Body of pancreas (tissue), 4 donors: ENCODE measurements around the gene NBAS. TPM values are rescaled to one million over a fixed set of nuclear protein-coding genes. Genes with fewer than 3 reads are reported as not detected.

Experiments used
- ATAC-seq: fragments of 150-250 bp; one replicate; pipeline ENCODE4 v1.9.1; 2016
- DNase-seq, 4 donors: peaks; one replicate each; pipeline ENCODE4 v3.0.0-alpha.2; 2019
- H3K27ac ChIP-seq, 4 donors: fragments of 200-600 bp; sonication (generic); 1 replicate in 3 of 4; 2 replicates in 1 of 4; pipeline versions ENCODE4 v1.5.1 to v1.6.1; 2016 to 2019; ENCODE audit warnings: mild to moderate bottlenecking in 1 of 4, mixed read lengths in 1 of 4, moderate library complexity in 1 of 4
- H3K27me3 ChIP-seq, 2 donors: fragments of 200-600 bp; sonication (generic); one replicate each; pipeline ENCODE4 v1.6.0; 2016; ENCODE audit warnings: mild to moderate bottlenecking in 1 of 2
- H3K36me3 ChIP-seq, 2 donors: fragments of 200-600 bp; sonication (generic); replicated peaks in 1 of 2; 2 replicates each; pipeline ENCODE4 v1.5.1; 2016; ENCODE audit warnings: low read depth in 2 of 2; ENCODE audit not compliant: insufficient read depth in 1 of 2
- H3K4me1 ChIP-seq: fragments of 200-600 bp; sonication (generic); one replicate; pipeline ENCODE4 v1.6.0; 2016
- H3K4me3 ChIP-seq, 2 donors: fragments of 200-600 bp; sonication (generic); 1 replicate in 1 of 2; 2 replicates in 1 of 2; pipeline ENCODE4 v1.5.1; 2016 to 2019
- H3K9me3 ChIP-seq, 3 donors: fragments of 200-600 bp; sonication (generic); 1 replicate in 2 of 3; 2 replicates in 1 of 3; pipeline ENCODE4 v1.5.1; 2016
- POLR2A ChIP-seq, 3 donors: fragments of 450-650 bp; IDR thresholded peaks; one replicate each; pipeline ENCODE4 v1.6.1; 2016; ENCODE audit warnings: antibody characterized with exemption in 3 of 3, mild to moderate bottlenecking in 2 of 3
- WGBS, 2 donors: methylation state at CpG; one replicate each; pipeline ENCODE4 v1.1.5; 2017; 5-methylcytosine and 5-hydroxymethylcytosine counted together
- intact Hi-C: fragments of 100-400 bp; cut with DNase I; formaldehyde crosslinking; loops from one replicate; pipeline ENCODE4 v1.15.1; 2023
- total RNA-seq, 2 donors: library from RNA; depleted of rRNA; stranded (reverse); fragments of >200 nt; gene quantifications; one replicate each; pipeline ENCODE4 v1.1.0, GENCODE V29; 2016
- TF ChIP-seq, protein P1 (sequence below), 7 experiments: fragments of 450-650 bp in 4 of 7; fragments of 200-600 bp in 3 of 7; sonication (generic) in 3 of 7; IDR thresholded peaks; one replicate each; pipeline ENCODE4 v1.5.1; 2016 to 2019; ENCODE audit warnings: antibody characterized with exemption in 7 of 7

The NBAS gene
- total RNA-seq, 2 donors from 2014 or later, result 34.0 to 35.9 TPM

DNA sequence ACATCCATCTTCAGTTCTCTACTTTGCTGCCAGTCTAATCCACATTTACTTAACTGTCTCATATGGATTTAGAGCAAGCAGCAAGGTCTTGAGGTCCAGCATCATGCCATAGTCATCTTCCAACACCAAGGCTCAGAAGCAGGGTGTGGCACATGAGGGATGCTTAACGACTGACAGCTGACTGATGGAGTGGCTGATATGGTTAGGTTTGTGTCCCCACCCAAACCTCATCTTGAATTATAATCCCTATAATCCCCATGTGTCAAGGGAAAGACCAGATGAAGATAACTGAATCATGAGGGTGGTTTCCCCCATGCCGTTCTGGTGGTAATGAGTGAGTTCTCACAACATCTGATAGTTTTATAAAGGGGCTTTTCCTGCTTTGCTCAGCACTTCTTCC is 257.3 kb downstream of the NBAS start:
- Histone ChIP-seq H3K27me3 (no peaks in the 10 kb centered on the region), H3K9me3 (no peaks in the 10 kb centered on the region), H3K36me3 (peaks cover 0 to 7% of the 10 kb centered on the region in 2 donors), H3K4me3 (no peak overlapping the region), H3K27ac (no peak overlapping the region), H3K4me1 (no peaks in the 10 kb centered on the region)
- ATAC-seq (no peak), DNase-seq (no peak)
- WGBS, 2 donors, result 91 to 93% methylated on average over 2 of the region's 2 CpGs
- TF ChIP-seq, protein P1, sequence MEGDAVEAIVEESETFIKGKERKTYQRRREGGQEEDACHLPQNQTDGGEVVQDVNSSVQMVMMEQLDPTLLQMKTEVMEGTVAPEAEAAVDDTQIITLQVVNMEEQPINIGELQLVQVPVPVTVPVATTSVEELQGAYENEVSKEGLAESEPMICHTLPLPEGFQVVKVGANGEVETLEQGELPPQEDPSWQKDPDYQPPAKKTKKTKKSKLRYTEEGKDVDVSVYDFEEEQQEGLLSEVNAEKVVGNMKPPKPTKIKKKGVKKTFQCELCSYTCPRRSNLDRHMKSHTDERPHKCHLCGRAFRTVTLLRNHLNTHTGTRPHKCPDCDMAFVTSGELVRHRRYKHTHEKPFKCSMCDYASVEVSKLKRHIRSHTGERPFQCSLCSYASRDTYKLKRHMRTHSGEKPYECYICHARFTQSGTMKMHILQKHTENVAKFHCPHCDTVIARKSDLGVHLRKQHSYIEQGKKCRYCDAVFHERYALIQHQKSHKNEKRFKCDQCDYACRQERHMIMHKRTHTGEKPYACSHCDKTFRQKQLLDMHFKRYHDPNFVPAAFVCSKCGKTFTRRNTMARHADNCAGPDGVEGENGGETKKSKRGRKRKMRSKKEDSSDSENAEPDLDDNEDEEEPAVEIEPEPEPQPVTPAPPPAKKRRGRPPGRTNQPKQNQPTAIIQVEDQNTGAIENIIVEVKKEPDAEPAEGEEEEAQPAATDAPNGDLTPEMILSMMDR (IDR thresholded peaks at IDR 0.05), result no peak
- TF ChIP-seq POLR2A (IDR thresholded peaks at IDR 0.05), result no peak
- intact Hi-C loops, result no loop called here

DNA sequence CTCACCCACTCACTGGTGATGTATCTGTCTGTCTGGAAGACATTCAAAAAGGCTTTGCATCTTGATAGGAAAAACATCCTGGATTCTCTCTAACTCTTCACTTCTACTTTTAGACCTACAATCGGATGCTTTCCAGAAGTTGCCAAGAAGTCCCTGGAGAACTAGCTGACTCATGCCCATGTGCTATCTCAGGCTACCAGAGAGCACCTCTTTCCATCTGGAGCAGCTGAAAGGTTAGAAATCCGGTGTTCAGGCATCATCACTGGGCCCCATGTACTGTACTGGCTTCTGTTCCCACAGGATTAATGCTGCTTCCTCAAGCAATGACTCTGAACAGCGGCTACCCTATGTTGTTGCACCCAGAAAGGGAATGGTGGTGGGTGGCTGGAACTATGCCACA is 259.0 kb downstream of the NBAS start:
- TF ChIP-seq, protein P1 (IDR thresholded peaks at IDR 0.05), result no peak
- TF ChIP-seq POLR2A (IDR thresholded peaks at IDR 0.05), result no peak
- Histone ChIP-seq H3K36me3 (peaks cover 0 to 7% of the 10 kb centered on the region in 2 donors), H3K27ac (no peak overlapping the region), H3K4me1 (no peaks in the 10 kb centered on the region), H3K4me3 (no peak overlapping the region), H3K27me3 (no peaks in the 10 kb centered on the region), H3K9me3 (no peaks in the 10 kb centered on the region)
- intact Hi-C loops, result no loop called here
- DNase-seq (no peak), ATAC-seq (no peak)
- whole genome bisulfite sequencing, 2 donors, result 81 to 100% methylated on average over 3 of the region's 3 CpGs

DNA sequence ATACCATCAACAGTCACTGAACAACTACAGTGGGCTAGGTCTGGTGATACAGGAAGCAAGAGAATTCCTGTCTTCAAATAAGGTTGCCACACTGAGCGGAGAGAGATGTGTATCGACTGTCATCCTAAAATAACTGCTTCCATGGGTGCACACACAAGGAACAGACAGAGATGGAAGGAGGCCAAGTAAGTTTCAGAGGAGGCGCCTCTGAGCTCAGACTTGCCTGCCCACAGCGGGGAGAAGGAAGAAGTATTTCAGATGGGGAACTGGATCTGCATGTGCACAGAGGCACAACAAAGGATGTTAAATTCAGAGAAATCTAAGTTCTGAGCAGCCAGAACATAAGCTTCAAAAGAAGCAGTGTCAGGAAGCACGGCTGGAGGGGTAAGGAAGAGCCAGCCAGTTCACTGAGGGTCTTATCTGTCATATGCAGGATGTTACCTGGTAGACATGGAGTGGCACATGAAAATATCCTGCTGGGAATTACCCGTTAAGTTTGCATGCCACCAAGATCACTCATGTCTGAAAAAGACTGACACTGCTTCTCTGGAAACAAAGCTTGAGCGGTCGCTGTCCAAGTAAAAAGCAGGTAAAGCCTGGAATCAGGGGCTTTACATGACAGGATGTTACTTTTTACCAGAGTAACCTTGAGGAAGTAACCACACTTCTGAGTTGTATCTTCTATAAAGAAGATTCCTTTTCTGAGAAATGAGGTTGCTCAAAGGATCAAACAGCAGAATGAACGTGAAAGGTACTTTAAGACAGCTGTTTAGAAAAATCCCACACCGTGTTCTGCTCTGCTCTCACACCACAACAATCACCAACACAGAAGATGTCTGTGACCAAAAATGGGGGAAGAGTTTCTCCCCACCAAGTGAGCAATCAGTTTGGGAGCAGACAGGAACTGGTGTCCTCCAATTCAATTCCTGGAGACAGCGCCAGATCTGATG is 260.2 kb downstream of the NBAS start:
- Histone ChIP-seq H3K27ac (no peak overlapping the region), H3K4me1 (no peaks in the 10 kb centered on the region), H3K4me3 (no peak overlapping the region), H3K9me3 (no peaks in the 10 kb centered on the region), H3K36me3 (peaks cover 0 to 2% of the 10 kb centered on the region in 2 donors), H3K27me3 (no peaks in the 10 kb centered on the region)
- 77 to 92% methylated on average over 11 of the region's 11 CpGs for WGBS, 2 donors
- DNase-seq, result no peak
- no peak for ATAC-seq
- TF ChIP-seq, protein P1 (IDR thresholded peaks at IDR 0.05), result no peak
- no peak for TF ChIP-seq POLR2A (IDR thresholded peaks at IDR 0.05)
- intact Hi-C loops, result no loop called here

DNA sequence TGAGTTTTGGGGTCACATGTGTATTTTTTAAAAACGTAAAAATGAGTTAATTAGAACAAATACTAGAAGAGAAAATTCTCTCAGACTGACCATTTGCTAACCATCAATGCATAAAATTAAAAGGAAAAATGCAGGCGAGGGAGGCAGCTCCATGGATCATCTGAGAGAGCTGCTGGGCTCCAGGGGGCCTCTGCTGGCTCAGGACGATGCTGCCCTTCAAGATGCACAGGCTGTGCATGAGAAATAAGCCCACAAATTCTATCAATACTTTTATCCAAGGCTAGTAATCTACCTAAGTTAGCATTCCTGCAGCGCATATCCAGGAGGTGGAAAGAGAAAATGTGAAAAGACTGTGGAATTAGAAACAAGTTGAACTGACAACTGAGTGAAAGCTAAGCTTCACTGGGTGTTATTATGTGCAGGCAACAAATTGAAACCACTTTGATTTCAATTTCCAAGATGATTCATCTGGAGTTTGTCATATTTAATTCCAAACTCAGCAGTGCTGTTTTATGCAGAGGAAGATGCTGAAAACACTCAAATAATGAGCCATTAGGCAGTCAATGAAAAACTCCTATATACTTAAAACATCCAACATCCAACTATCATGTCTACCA is 261.1 kb downstream of the NBAS start:
- peaks cover 0 to 2% of the 10 kb centered on the region in 2 donors for H3K36me3 ChIP-seq
- DNase-seq, result no peak
- no peak for TF ChIP-seq POLR2A (IDR thresholded peaks at IDR 0.05)
- TF ChIP-seq, protein P1 (IDR thresholded peaks at IDR 0.05), result no peak
- ATAC-seq, result no peak
- H3K27ac ChIP-seq, result no peak overlapping the region
- no peaks in the 10 kb centered on the region for H3K27me3 ChIP-seq
- no peaks in the 10 kb centered on the region for H3K9me3 ChIP-seq
- H3K4me3 ChIP-seq, result no peak overlapping the region
- H3K4me1 ChIP-seq, result no peaks in the 10 kb centered on the region
- intact Hi-C loops, result no loop called here
- 89 to 94% methylated on average over 4 of the region's 4 CpGs for WGBS, 2 donors
